ENCODE data around the gene TMEM239.
"Not testable (repeated sequence)": the region's sequence is repeated elsewhere in the genome, so short reads cannot be mapped to it uniquely, and the experiment has no call there.

TMEM239 gene

DNA sequence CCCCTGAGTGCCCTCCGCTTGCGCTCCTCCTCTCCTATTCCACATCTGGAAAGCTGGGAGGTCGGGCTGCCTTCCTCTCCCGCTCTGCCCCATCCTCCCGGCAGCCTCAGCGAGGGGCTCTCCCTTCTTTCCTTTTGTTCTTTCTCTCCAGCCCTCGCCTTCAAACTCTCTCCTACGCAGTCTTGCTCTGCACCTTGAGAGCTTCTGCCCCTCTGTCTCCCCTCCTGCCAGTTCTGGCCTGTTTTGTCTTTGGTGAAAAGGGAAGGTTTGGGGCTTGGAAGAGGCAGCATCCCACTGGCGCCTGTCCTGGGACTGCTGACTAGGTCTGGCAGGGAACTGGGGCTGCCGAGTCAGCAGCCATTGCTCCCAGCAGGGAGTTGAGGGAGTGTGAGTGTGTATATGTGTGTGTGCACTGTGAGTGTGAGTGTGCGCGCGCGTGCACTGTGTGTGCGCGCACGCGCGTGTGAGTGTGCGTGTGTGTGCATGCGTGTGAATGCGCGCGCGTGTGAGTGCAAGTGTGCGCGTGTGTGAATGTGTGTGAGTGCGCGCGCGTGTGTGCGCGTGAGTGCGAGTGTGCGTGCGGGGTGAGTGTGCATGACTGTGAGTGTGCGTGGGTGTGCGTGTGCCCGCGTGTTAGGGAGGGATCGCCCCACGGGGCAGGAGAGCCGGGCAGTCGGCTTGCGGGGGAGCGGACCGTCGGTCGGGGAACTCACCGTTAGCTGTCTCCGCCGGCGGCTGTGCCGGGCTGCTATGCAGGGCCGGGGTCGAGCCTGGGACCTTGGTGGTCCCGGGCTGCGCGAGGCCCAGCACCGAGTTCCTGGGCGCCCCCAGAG, 16.3 kb upstream of the TMEM239 start:
- no peak for DNase-seq

- DNase-seq: no peak
Observed at GRCh38 chr20:2800521-2801285, 15.5 kb upstream of the TMEM239 start, which contains the start of gene CPXM1. CPXM1 (minus strand) TSS chr20:2800627; CDS start chr20:2800572, 55 bp downstream.

DNA sequence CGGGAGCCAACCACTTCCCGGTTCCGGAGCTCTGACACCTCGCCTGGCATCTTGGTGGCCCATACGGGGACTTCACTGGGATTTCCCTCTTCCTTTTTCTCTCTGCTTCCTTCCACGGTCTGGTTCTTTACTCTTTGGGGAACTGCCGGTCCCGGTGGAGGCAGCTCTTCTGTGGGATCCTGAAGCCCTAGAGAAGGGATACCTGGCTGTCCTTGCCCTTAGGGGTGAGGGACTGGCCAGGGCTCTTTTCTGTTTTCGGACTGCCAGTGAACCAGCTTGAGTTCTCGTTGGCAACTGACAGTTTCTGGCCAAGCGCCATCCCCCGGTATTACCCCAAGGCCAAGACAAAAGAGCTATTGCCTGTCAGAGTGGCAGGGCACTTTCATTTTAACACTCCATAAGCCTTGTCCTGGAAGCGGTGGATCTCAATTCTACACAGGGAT, 14.9 kb upstream of the TMEM239 start:
- DNase-seq: no peak

GRCh38 chr20:2804041-2804828, 11.9 kb upstream of the TMEM239 start:
- DNase-seq: no peak

DNA sequence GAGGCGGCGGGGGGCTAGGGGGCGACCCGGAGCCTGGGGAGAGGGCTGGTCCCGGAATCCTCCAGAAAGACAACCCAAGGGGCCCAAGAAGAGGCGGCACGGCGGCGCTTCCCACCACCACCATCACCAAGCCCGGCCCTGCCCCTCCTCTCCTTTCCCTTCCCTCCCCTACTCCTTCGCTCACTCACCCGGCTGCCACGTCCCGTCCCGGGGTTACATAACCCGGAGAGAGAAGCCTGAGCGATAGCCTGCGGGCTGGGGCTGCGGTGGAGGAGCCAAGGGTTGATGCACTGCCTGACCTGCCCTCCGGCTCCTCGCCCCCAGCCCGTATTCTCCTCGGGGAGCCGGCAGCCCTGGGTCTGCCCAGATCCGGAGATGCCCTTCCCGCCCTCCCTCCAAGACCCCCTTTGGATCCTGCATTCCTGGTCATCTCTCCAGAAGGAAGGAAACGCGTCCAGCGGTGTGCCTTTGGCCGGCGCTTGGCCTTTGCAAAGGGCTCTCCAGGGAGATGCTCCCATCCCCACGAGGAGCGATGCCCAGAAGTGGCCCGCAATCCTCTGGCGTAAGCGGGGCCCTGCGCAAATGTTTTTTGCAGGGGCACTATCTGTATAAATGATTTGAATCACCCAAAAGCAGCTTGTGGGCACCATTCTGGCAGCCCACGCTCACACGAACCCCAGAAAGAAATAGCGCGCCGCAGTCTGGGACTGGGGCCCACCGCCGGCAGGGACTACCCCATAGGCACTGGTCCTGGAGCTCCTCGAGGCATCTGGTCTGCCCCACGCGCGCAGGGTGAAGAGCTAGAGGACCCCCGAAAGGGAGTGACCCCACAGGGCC, 11.1 kb upstream of the TMEM239 start:
- DNase-seq: no peak

GRCh38 chr20:2805689-2806350, 10.3 kb upstream of the TMEM239 start:
- no peak for DNase-seq

DNA sequence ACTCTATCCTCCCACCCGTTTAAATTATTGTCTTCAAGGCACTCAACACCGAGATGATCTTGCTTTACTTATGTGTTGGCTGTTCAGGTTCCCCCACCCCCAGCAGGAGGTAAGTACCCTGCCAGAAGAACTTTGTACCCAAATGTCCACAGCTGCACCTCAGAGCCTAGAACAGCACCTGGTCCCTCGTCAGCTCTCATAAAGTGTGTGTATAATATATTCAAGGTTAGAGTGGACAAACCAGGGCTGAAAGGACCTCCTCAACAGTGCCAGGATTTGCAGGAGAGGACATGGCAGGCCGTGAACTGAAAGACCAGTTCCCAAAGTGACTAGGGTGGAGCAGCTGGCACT, 9.8 kb upstream of the TMEM239 start:
- no peak for DNase-seq

- no peak for DNase-seq
Observed at GRCh38 chr20:2807019-2807418, 9.1 kb upstream of the TMEM239 start.

GRCh38 chr20:2807929-2808328, 8.2 kb upstream of the TMEM239 start:
- DNase-seq: not testable (repeated sequence)

DNA sequence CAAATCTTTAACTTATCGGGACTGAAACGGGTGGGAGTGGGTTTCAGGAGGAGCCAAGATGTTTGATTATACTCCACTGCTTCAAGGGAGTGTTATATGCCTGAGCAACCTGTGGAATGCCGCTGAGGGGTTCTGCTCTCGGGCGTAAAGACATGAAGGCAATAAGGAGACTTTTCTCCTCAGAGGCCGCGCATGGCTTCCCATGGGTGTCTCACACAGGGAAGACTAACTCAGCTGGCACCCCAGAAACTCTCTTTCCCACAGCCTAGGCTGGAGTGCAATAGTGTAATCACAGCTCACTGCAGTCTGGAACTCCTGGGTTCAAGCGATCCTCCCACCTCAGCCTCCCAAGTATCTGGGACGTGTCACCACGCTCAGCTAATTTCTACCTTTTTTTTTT, 6.5 kb upstream of the TMEM239 start:
- no peak for DNase-seq

DNA sequence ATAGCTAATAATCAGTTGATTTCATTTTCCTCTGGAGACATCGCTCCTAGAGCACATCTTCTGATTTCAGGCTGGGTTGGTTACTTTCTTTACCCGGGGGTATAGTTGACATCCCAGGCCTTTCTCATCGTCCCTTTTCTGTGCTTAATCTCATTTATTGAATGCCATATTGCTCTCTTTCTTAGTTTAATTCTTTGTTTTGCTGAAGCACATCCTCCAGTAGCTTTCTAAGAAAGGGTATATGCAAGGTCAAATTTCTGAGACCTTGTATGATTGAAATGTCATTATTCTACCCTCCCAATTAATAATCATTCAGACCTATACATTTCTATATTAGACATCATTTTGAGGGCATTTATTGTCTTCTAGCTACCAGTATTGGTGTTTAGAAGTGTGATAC, 4.0 kb upstream of the TMEM239 start:
- no peak for DNase-seq

DNA sequence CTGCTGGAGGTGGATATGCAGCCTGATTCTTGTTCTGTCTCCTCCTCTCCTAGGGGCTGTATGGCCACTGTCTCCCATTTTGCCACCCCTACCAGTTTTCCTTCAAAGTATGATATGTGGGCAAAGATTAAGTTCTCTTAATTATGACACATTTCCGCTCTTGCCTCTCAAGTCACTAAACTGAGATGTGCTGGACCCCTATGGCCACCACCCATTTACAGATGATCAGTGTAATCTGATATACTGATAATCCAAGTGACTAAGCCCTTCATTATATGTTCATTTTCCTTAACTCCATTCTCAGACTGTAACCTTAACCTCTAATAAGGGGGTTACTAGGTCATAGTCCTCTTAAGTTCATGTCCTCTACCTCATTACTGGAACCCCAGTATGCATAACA, 2.1 kb upstream of the TMEM239 start:
- DNase-seq: no peak

DNA sequence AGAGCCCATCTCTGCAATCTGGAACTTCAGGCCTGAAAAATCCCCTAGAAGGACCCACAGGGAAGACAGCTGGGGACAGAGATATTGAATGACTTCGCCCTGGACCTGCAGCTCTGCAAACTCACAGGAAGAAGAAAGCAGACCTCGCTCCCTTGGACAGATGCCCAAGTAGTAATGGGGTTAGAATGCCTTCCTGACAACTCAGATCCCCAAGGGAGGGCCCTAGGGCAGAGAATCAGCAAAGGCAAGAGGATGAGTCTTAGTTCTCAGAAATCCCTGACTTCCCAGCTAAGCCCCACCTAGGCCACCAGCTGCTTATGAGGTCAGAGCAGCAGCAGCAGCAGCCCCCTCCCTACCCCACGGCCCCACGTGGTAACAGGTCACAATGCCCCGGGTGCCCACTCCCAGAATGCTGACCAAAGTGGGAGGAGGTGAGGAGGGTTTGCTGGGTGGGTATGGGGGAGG, 1.5 kb upstream of the TMEM239 start, which contains the start of gene C20orf141:
Gene C20orf141 (plus strand): TSS at position 401 of the 465 bp plus-strand sequence. CDS start 198 bp downstream, outside the sequence.
- peak; percentile 58 for DNase-seq

DNA sequence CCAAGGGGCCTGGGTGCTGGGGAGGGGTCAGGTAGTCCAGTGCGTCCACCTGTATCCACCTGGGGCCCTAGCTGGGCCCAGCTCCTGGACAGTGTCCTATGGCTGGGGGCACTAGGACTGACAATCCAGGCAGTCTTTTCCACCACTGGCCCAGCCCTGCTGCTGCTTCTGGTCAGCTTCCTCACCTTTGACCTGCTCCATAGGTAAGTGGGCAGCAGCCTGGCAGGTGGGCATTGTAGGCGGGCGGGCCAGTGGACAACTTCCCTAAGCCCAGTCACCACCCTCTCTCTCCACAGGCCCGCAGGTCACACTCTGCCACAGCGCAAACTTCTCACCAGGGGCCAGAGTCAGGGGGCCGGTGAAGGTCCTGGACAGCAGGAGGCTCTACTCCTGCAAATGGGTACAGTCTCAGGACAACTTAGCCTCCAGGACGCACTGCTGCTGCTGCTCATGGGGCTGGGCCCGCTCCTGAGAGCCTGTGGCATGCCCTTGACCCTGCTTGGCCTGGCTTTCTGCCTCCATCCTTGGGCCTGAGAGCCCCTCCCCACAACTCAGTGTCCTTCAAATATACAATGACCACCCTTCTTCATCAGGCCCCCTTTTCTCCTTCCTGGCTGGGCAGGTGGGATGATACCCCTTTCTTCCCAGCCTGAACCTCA, 793 bp upstream of the TMEM239 start:
- no peak for DNase-seq

DNA sequence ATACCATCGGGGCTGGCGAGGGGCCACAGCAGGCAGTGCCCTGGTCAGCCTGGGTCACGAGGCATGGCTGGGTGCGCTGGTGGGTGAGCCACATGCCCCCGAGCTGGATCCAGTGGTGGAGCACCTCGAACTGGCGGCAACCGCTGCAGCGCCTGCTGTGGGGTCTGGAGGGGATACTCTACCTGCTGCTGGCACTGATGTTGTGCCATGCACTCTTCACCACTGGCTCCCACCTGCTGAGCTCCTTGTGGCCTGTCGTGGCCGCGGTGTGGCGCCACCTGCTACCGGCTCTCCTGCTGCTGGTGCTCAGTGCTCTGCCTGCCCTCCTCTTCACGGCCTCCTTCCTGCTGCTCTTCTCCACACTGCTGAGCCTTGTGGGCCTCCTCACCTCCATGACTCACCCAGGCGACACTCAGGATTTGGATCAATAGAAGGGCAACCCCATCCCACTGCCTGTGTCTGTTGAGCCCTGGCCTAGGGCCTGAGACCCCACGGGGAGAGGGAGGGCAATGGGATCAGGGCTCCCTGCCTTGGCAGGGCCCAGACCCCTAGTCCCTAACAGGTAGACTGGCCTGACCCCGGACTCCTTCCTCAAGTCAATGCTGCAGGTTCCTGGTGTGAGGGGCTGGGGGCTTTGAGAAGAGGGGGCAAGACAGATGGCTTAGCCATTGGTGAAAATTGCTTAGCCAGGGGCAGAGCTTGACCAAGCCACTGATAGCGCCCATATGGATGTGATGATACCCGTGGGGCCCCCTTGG, 598 bp downstream of the TMEM239 start:
- no peak for DNase-seq

DNA sequence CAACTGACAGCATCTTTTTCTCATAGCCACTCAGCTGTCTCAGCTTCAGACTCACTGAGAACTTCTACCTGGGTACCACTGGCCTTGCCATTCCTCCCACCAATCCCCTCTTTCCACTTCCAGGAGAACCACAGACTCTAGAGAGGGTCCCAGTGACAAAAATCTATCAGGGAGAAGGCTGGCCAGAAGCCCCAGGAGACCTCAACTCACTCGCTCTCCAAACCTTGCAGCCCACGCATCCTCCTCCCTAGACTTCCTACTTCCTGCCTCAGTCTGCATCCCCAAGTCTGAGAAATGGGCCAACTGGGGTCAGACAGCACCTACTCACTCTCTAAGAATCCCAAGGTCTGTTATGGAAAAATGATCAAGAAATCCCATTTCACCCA, 1.2 kb downstream of the TMEM239 start:
- DNase-seq: no peak

GRCh38 chr20:2817891-2818595, 1.9 kb downstream of the TMEM239 start:
- DNase-seq: no peak

GRCh38 chr20:2820084-2820895, 4.1 kb downstream of the TMEM239 start:
- DNase-seq: no peak
